ENCODE measurements around the gene DCLRE1C.
"Not testable (repeated sequence)": the region's sequence is repeated elsewhere in the genome, so short reads cannot be mapped to it uniquely, and the experiment has no call there.

DCLRE1C gene

GRCh38 chr10:14879124-14879927 lies 74.6 kb downstream of the DCLRE1C start:
- DNase-seq: peak; percentile 48

- peak; percentile 94 for DNase-seq
These were observed 75.4 kb downstream of the DCLRE1C start, which contains the start of gene SUV39H2 for GRCh38 chr10:14878266-14879123. SUV39H2 (plus strand) TSS chr10:14878866; CDS start chr10:14878889, 23 bp downstream.

- no peak for DNase-seq
These were observed 77.1 kb downstream of the DCLRE1C start for GRCh38 chr10:14876764-14877163.

- no peak for DNase-seq
These were observed 78.0 kb downstream of the DCLRE1C start for GRCh38 chr10:14875941-14876340.

GRCh38 chr10:14873090-14873760 lies 80.7 kb downstream of the DCLRE1C start:
- DNase-seq: no peak

- not testable (repeated sequence) for DNase-seq
These were observed 89.0 kb downstream of the DCLRE1C start for GRCh38 chr10:14864871-14865270.

- not testable (repeated sequence) for DNase-seq
These were observed 89.4 kb downstream of the DCLRE1C start for GRCh38 chr10:14864466-14864865.

GRCh38 chr10:14860791-14861190 lies 93.1 kb downstream of the DCLRE1C start:
- no peak for DNase-seq

- no peak for DNase-seq
These were observed 94.1 kb downstream of the DCLRE1C start for GRCh38 chr10:14859775-14860174.

DNA sequence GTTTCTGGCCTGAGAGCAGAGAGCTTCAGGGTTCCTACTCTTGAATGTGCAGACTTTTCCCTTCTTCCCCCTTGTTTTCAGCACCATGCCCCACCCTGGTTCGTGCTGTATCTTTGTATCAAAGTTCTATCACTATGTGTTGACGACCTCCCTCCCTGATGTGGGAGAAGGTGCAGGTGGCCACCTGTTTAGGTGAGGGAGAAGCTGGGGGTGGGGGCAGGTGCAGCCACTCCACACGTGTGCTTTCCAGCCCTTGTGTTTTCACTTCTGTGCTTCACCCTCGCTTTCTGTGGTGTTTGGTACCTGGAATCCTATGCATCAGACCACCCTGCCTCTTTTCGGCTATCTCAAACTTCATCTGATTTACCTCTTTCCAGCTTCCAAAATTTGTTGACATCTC lies 94.9 kb downstream of the DCLRE1C start:
- no peak for DNase-seq

GRCh38 chr10:14858338-14858960 lies 95.4 kb downstream of the DCLRE1C start:
- DNase-seq: no peak

GRCh38 chr10:14855453-14855852 lies 98.4 kb downstream of the DCLRE1C start:
- no peak for DNase-seq

DNA sequence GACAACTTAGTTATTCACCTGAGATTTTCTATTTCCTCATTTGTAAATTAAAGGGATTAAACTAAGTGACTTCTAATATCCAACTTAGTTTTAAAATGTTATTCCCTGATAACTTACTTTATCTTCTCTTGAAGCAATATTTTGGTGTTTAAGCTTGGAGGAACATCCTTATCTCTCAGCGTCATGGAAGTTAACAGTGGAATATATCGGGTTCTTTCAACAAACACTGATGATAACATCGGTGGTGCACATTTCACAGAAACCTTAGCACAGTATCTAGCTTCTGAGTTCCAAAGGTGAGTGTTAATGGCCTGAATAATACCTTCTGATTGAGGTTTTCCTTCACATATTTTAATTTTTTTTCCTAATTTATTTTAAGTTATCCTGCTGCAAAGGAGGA lies 101.7 kb downstream of the DCLRE1C start:
- DNase-seq: no peak

All from stimulated activated CD4-positive, alpha-beta T cell treated with anti-CD3 and anti-CD28 coated beads, Interleukin-4, amount 100 ng/mL, for 1 hour (primary cell).